ENCODE measurements around the gene SLCO4A1. TPM values are rescaled to one million over a fixed set of nuclear protein-coding genes. Genes with fewer than 3 reads are reported as not detected.

Gene SLCO4A1
- total RNA-seq, 2 donors from 2014 or later: 2.9 to 5.0 TPM

DNA sequence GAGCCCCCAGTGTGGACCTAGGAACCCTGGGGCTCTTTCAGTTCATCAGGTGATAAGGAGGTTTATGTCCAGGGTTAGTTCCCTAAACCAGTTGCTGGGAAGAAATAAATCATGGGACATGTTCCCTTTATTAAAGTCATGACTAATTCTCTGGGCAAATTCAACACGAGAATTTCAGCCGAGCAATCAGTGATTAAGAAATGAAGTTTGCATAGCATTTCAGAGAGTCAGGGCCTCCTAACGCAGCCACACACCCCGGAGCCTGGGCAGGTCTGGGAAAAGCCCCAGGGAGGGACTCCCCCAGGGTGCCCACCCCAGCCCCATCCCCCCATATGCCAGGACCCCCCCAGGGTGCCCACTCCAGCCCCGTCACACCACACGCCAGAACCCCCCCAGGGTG is 20.1 kb downstream of the SLCO4A1 start:
- Mint-ChIP-seq H3K36me3 (ENCODE audit: low read depth) (no peaks in the 10 kb centered on the region), H3K27ac (no peak overlapping the region), H3K4me1 (no peaks in the 10 kb centered on the region), H3K27me3 (ENCODE audit: insufficient read depth) (no peaks in the 10 kb centered on the region), H3K4me3 (no peak overlapping the region), H3K9me3 (no peaks in the 10 kb centered on the region)
- H3K4me1 ChIP-seq (ENCODE audit: control insufficient read depth, insufficient read depth, low read length): no peaks in the 10 kb centered on the region
- TF ChIP-seq, protein P1, sequence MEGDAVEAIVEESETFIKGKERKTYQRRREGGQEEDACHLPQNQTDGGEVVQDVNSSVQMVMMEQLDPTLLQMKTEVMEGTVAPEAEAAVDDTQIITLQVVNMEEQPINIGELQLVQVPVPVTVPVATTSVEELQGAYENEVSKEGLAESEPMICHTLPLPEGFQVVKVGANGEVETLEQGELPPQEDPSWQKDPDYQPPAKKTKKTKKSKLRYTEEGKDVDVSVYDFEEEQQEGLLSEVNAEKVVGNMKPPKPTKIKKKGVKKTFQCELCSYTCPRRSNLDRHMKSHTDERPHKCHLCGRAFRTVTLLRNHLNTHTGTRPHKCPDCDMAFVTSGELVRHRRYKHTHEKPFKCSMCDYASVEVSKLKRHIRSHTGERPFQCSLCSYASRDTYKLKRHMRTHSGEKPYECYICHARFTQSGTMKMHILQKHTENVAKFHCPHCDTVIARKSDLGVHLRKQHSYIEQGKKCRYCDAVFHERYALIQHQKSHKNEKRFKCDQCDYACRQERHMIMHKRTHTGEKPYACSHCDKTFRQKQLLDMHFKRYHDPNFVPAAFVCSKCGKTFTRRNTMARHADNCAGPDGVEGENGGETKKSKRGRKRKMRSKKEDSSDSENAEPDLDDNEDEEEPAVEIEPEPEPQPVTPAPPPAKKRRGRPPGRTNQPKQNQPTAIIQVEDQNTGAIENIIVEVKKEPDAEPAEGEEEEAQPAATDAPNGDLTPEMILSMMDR (conservative IDR thresholded peaks at IDR 0.05): no peak
- no peak overlapping the region for H3K27ac ChIP-seq (ENCODE audit: low read depth, low read length)
- H3K27me3 ChIP-seq (ENCODE audit: control insufficient read depth, insufficient read depth, low read length, poor library complexity, severe bottlenecking): no peaks in the 10 kb centered on the region
- WGBS, 2 experiments (ENCODE audit: insufficient coverage in 1 of 2, insufficient read length in 1 of 2): 84 to 92% methylated on average over 4 of the region's 6 CpGs
- DNase-seq: no peak
- no peak overlapping the region for H3K4me3 ChIP-seq (ENCODE audit: low read length)
- no peak overlapping the region for H3K9ac ChIP-seq (ENCODE audit: extremely low read depth, low read length, poor library complexity, severe bottlenecking)
- no peaks in the 10 kb centered on the region for H3K36me3 ChIP-seq (ENCODE audit: control insufficient read depth, insufficient read depth, low read length)
- H3K9me3 ChIP-seq (ENCODE audit: control insufficient read depth, low read length): no peaks in the 10 kb centered on the region

DNA sequence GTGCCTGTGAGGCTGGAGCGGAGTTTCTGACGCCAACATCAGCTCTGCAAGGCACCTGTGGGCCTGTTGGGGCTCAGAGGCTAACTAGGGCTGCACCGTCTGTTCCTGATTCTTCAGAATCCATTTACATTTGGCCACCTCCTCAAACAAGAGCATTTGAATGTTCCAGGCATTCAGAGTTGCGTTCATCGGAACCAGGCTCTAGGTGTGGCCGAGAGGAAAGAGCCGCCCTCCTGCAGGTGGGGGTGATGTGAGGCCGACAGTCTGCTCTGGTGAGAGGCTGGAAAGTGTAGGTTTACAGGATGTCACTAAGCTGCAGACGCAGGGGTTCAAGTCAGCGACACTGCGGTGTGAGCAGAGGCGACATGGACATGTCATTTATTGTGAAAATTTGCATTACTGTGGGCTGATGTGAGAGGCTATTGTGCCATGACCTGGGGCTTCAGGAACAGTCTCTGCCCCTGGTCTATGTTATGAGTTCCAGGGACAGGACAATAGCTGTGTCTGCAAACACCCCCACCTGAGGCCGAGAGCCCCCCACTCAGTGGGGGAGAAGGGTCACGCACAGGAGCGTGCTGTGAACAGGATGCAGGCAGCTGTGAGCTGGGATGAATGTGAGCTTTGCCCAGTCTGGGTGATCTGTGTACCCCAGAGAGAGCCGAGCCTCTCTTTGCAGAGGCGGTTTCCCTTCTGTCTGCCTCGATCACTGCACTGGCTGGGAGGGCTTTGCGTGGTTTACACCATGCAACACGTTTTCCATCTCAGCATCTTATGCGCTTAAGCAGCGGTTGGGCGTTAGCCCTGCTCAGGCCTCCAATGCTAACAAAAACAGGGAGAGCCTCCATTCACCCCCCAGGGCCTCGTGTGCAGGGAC is 21.1 kb downstream of the SLCO4A1 start:
- WGBS, 2 experiments (ENCODE audit: insufficient coverage in 1 of 2, insufficient read length in 1 of 2): 72 to 75% methylated on average over 19 to 24 of the region's 24 CpGs
- Mint-ChIP-seq H3K27ac (no peak overlapping the region), H3K27me3 (ENCODE audit: insufficient read depth) (no peaks in the 10 kb centered on the region)

DNA sequence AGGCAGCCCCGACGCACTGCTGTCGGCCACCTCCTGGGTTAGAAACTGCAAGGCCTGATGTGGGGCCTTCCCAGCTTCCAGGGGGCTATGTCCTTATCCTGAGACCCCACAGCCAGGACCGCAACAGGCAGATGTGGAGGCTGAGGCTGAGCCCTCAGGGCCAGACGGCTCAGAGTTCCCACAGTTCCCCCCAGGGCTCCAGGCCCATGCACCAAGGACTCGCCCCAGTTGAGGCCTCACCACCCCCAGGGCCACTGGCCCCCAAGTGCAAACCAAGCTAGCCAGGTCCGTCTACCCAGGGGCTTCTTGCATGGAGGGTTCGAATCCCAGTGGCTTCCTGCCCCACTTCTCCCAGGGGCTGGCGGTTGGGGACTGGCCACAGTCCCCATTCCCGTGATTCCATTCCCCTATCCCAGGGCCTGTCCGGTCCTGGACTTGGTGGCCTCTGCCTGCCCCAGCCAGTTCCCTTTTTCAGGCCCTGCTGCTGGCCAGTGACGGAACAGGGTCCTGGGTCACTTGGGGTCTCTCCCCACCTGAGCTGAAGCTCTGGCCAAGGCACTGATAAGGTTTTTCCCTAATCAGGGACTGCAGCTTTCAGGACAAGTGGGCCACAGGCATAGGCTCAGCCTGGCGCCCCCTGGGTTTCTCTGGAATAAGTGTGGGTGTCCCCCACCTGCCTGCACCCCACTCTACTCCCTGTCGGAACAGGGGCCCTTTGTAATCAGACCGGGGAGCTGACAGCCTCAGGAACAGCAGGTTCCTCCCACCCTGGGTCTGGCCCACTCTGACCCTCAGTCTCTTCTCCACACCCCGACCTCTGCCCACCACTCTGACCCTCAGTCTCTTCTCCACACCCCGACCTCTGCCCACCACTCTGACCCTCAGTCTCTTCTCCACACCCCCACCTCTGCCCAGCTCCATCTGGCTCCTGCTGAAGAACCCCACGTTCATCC is 22.0 kb downstream of the SLCO4A1 start:
- Histone ChIP-seq H3K27ac (ENCODE audit: low read depth, low read length) (no peak overlapping the region), H3K36me3 (ENCODE audit: control insufficient read depth, insufficient read depth, low read length) (no peaks in the 10 kb centered on the region), H3K4me3 (ENCODE audit: low read length) (no peak overlapping the region), H3K4me1 (ENCODE audit: control insufficient read depth, insufficient read depth, low read length) (no peaks in the 10 kb centered on the region), H3K9me3 (ENCODE audit: control insufficient read depth, low read length) (no peaks in the 10 kb centered on the region), H3K27me3 (ENCODE audit: control insufficient read depth, insufficient read depth, low read length, poor library complexity, severe bottlenecking) (no peaks in the 10 kb centered on the region), H3K9ac (ENCODE audit: extremely low read depth, low read length, poor library complexity, severe bottlenecking) (no peak overlapping the region)
- no peak for DNase-seq
- no peaks in the 10 kb centered on the region for H3K4me1 Mint-ChIP-seq
- H3K9me3 Mint-ChIP-seq: no peaks in the 10 kb centered on the region
- no peaks in the 10 kb centered on the region for H3K27me3 Mint-ChIP-seq (ENCODE audit: insufficient read depth)
- no peak overlapping the region for H3K4me3 Mint-ChIP-seq
- 79 to 87% methylated on average over 11 to 18 of the region's 18 CpGs for WGBS, 2 experiments (ENCODE audit: insufficient coverage in 1 of 2, insufficient read length in 1 of 2)
- H3K27ac Mint-ChIP-seq: no peak overlapping the region
- no peaks in the 10 kb centered on the region for H3K36me3 Mint-ChIP-seq (ENCODE audit: low read depth)
- TF ChIP-seq, protein P1 (conservative IDR thresholded peaks at IDR 0.05): no peak

More for the DNA sequence above, 21.1 kb downstream of the SLCO4A1 start:
- DNase-seq: no peak
- no peaks in the 10 kb centered on the region for H3K36me3 ChIP-seq (ENCODE audit: control insufficient read depth, insufficient read depth, low read length)
- TF ChIP-seq, protein P1 (conservative IDR thresholded peaks at IDR 0.05): no peak
- no peak overlapping the region for H3K27ac ChIP-seq (ENCODE audit: low read depth, low read length)
- H3K36me3 Mint-ChIP-seq (ENCODE audit: low read depth): no peaks in the 10 kb centered on the region
- H3K9me3 ChIP-seq (ENCODE audit: control insufficient read depth, low read length): no peaks in the 10 kb centered on the region
- no peaks in the 10 kb centered on the region for H3K9me3 Mint-ChIP-seq
- no peak overlapping the region for H3K4me3 ChIP-seq (ENCODE audit: low read length)
- no peaks in the 10 kb centered on the region for H3K27me3 ChIP-seq (ENCODE audit: control insufficient read depth, insufficient read depth, low read length, poor library complexity, severe bottlenecking)
- H3K4me1 ChIP-seq (ENCODE audit: control insufficient read depth, insufficient read depth, low read length): no peaks in the 10 kb centered on the region
- no peak overlapping the region for H3K9ac ChIP-seq (ENCODE audit: extremely low read depth, low read length, poor library complexity, severe bottlenecking)
- H3K4me3 Mint-ChIP-seq: no peak overlapping the region
- no peaks in the 10 kb centered on the region for H3K4me1 Mint-ChIP-seq
